Cardiac fibroblast (primary cell): ENCODE results near the gene LHX8.

Experiments used
- DNase-seq, 2 donors: peaks; one replicate each; pipeline versions ENCODE4 v3.0.0 to v3.0.0-alpha.2; 2010; ENCODE audit warnings: low read depth in 2 of 2
- H3K4me3 ChIP-seq, 2 donors: replicated peaks in 1 of 2; 1 replicate in 1 of 2; 2 replicates in 1 of 2; pipeline ENCODE4 v1.5.1; 2011; ENCODE audit warnings: low read depth in 2 of 2, low read length in 2 of 2, mild to moderate bottlenecking in 2 of 2, moderate library complexity in 1 of 2
- TF ChIP-seq, protein P1 (sequence below): IDR thresholded peaks from one replicate; pipeline ENCODE4 v1.5.1; 2011; ENCODE audit warnings: low read depth, mild to moderate bottlenecking, low read length, inconsistent platforms

The LHX8 gene

DNA sequence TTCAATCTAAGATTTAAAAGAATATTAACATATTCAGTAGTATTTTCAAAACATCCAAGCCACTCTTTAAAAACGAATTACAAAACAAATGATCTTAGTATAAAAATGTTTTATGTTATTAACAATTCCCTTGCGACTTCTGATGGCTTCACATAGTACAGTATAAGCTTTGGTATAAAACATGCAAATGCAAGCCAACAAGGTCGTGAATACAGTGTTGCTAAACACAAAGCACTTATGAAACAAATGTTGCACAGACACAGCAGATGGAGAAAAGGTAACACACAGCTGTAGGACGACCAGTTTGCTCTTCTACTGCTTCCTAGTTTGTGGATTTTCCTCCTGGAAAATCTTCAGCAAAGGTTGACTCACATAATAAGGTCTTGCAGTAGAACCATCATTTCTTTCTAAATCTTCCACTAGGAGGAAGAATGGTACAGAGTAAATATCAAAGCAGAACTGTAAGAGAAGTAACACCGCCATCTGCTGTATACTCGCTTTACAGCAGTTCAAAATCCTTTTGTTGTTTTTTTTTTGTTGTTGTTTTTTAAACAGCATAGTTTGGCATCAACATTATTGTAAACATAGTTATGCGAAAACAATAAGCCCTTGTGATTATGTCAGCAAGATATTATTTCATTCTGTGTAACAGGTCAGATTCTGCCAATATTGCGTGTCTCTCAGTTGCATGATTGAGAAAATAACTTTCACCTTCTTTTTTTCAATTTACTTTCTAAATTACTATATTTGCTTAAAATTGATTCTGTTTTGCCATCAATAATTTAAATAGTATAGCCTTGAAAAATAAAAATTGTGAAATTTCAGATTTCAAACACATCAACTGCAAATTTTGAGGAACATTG is 69.5 kb downstream of the LHX8 start:
- peak; percentile 63 to 66 for DNase-seq
- TF ChIP-seq, protein P1, sequence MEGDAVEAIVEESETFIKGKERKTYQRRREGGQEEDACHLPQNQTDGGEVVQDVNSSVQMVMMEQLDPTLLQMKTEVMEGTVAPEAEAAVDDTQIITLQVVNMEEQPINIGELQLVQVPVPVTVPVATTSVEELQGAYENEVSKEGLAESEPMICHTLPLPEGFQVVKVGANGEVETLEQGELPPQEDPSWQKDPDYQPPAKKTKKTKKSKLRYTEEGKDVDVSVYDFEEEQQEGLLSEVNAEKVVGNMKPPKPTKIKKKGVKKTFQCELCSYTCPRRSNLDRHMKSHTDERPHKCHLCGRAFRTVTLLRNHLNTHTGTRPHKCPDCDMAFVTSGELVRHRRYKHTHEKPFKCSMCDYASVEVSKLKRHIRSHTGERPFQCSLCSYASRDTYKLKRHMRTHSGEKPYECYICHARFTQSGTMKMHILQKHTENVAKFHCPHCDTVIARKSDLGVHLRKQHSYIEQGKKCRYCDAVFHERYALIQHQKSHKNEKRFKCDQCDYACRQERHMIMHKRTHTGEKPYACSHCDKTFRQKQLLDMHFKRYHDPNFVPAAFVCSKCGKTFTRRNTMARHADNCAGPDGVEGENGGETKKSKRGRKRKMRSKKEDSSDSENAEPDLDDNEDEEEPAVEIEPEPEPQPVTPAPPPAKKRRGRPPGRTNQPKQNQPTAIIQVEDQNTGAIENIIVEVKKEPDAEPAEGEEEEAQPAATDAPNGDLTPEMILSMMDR = peak; percentile 79
- H3K4me3 ChIP-seq = no peak overlapping the region

DNA sequence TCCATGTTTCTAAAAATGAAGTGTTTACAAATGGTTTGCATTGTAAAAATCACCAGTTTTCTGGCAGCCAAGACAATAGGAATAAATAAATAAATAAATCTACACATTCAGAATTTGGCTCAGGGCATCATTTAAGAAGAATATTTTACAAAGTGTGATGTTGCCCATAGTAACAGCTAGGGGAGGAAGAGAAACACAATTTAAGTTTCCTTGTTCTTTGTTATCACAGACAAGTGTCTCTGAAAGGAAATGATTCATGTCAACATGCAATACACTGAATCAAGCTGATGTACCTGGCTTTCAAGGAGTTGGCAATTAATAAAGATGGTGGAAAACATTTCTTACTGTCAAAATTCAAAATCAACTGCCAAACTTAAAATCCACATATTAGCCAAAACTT is 74.7 kb downstream of the LHX8 start:
- TF ChIP-seq, protein P1 = no peak
- no peak for DNase-seq

More for the DNA sequence above, 74.7 kb downstream of the LHX8 start:
- no peak overlapping the region for H3K4me3 ChIP-seq
